HG02642 (cell line): ENCODE data around the gene HOXD3.

Source experiments
- ATAC-seq: cut with Tn5 transposase; IDR thresholded peaks from one replicate; pipeline ENCODE4 v1.9.1; 2021; ENCODE audit warnings: mild to moderate bottlenecking; ENCODE audit not compliant: unreplicated experiment, poor library complexity

The HOXD3 gene

GRCh38 chr2:176121190-176122051 is 35.7 kb upstream of the HOXD3 start:
- no peak for ATAC-seq

GRCh38 chr2:176122052-176122682 is 34.9 kb upstream of the HOXD3 start:
- ATAC-seq = no peak

GRCh38 chr2:176122683-176123410 is 34.3 kb upstream of the HOXD3 start, which contains the start of gene HOXD9:
Gene HOXD9, plus strand, starts transcription at chr2:176122719. Its CDS starts 50 bp downstream, at chr2:176122769.
- no peak for ATAC-seq

GRCh38 chr2:176123411-176124109 is 33.5 kb upstream of the HOXD3 start:
- no peak for ATAC-seq

- no peak for ATAC-seq
Measured at GRCh38 chr2:176124110-176124946, 32.8 kb upstream of the HOXD3 start.

- no peak for ATAC-seq
Measured at GRCh38 chr2:176124947-176125771, 31.9 kb upstream of the HOXD3 start.

- ATAC-seq = no peak
Measured at GRCh38 chr2:176125772-176126054, 31.4 kb upstream of the HOXD3 start.

GRCh38 chr2:176126929-176127773 is 30.0 kb upstream of the HOXD3 start:
- no peak for ATAC-seq

GRCh38 chr2:176127774-176128072 is 29.4 kb upstream of the HOXD3 start:
- no peak for ATAC-seq

GRCh38 chr2:176128172-176128981 is 28.7 kb upstream of the HOXD3 start:
- ATAC-seq = no peak

- ATAC-seq = no peak
Measured at GRCh38 chr2:176128982-176129796, 27.9 kb upstream of the HOXD3 start, which contains the start of gene HOXD8. Gene HOXD8, plus strand, starts transcription at chr2:176129705. Its CDS starts 662 bp downstream, at chr2:176130367.

- ATAC-seq = no peak
Measured at GRCh38 chr2:176129813-176130146, 27.3 kb upstream of the HOXD3 start.

GRCh38 chr2:176130147-176130956 is 26.8 kb upstream of the HOXD3 start:
- no peak for ATAC-seq

- ATAC-seq = no peak
Measured at GRCh38 chr2:176130957-176131847, 25.9 kb upstream of the HOXD3 start.

GRCh38 chr2:176131848-176132158 is 25.3 kb upstream of the HOXD3 start:
- ATAC-seq = no peak
